Calu3 (cell line): ENCODE data around the gene POLR2A. TPM values are rescaled to one million over a fixed set of nuclear protein-coding genes. Genes with fewer than 3 reads are reported as not detected.
A peak's percentile ranks its signal among the peaks of the same experiment; 100 is the strongest.

Source experiments
- BruUV-seq: library from RNA; stranded (reverse); fragments of 400-500 nt; replicated peaks from 2 replicates; lab custom pipeline; 2021; lab: Mats Ljungman, UMichigan
- CTCF ChIA-PET: fragments of 300-600 bp; sonication (Branson Sonifier 250); formaldehyde crosslinking; loops from one replicate; lab custom pipeline; 2022; ENCODE audit warnings: antibody characterized with exemption; lab: Charles Lee
- DNase-seq: peaks from one replicate; pipeline ENCODE4 v3.0.0; 2022
- H3K27ac Mint-ChIP-seq: one replicate; pipeline ENCODE4 v1.8.0; 2022; ENCODE audit warnings: mixed read lengths; ENCODE audit not compliant: unreplicated experiment
- H3K27me3 Mint-ChIP-seq: one replicate; pipeline ENCODE4 v1.8.0; 2022; ENCODE audit warnings: mixed read lengths; ENCODE audit not compliant: unreplicated experiment
- H3K36me3 Mint-ChIP-seq: one replicate; pipeline ENCODE4 v1.8.0; 2022; ENCODE audit warnings: mild to moderate bottlenecking, moderate library complexity, mixed read lengths; ENCODE audit not compliant: insufficient read depth, unreplicated experiment
- H3K4me1 Mint-ChIP-seq: one replicate; pipeline ENCODE4 v1.8.0; 2022; ENCODE audit warnings: mild to moderate bottlenecking, low read depth, mixed read lengths; ENCODE audit not compliant: unreplicated experiment
- H3K4me3 Mint-ChIP-seq: one replicate; pipeline ENCODE4 v1.8.0; 2022; ENCODE audit warnings: mild to moderate bottlenecking, low read depth, moderate library complexity, mixed read lengths; ENCODE audit not compliant: unreplicated experiment
- H3K9me3 Mint-ChIP-seq: one replicate; pipeline ENCODE4 v1.8.0; 2022; ENCODE audit warnings: low read depth, mixed read lengths; ENCODE audit not compliant: unreplicated experiment
- CTCF ChIP-seq: fragments of 200-600 bp; IDR thresholded peaks from one replicate; pipeline ENCODE4 v1.8.0; 2022; ENCODE audit warnings: antibody characterized with exemption; ENCODE audit not compliant: unreplicated experiment
- intact Hi-C: fragments of 100-400 bp; cut with micrococcal nuclease; formaldehyde crosslinking; loops from one replicate; pipeline ENCODE4 v1.10.0; 2022; ENCODE audit not compliant: unreplicated experiment
- total RNA-seq: library from RNA; stranded (reverse); gene quantifications from 2 replicates; pipeline ENCODE4 v1.2.3, GENCODE V29; 2022

POLR2A gene
- total RNA-seq, 1 experiment from 2014 or later: 89.0 TPM

- Mint-ChIP-seq H3K9me3 (no peaks in the 10 kb centered on the region), H3K36me3 (peaks cover 55% of the 10 kb centered on the region), H3K27ac (peak overlapping the region; percentile 96), H3K4me3 (peak overlapping the region; percentile 93), H3K27me3 (no peaks in the 10 kb centered on the region), H3K4me1 (peaks cover 45% of the 10 kb centered on the region)
- DNase-seq: peak; percentile 87
- CTCF ChIA-PET: interaction anchor here (0.6 kb wide), 1 partner anchor 1831 kb away, joined by 3 read pairs; no protein-coding TSS in a partner anchor
- intact Hi-C loops: no loop called here
- TF ChIP-seq CTCF: no peak
- TSS peak; percentile 93 for BruUV-seq
These were observed 705 bp upstream of the POLR2A start for GRCh38 chr17:7483255-7484066.

- no peak for DNase-seq
- peak overlapping the region; percentile 96 for H3K27ac Mint-ChIP-seq
- H3K9me3 Mint-ChIP-seq: no peaks in the 10 kb centered on the region
- intact Hi-C loops: loop anchor here (5.0 kb wide), 1 partner anchor 202 kb away; the partner anchor contains the start of genes TP53 and WRAP53
- TSS peak; percentile 39 for BruUV-seq
- no peak for TF ChIP-seq CTCF
- peaks cover 42% of the 10 kb centered on the region for H3K4me1 Mint-ChIP-seq
- CTCF ChIA-PET: interaction anchor here (1.8 kb wide), 1 partner anchor 48 kb away, joined by 3 read pairs; no protein-coding TSS in a partner anchor
- H3K4me3 Mint-ChIP-seq: peak overlapping the region; percentile 93
- peaks cover 44% of the 10 kb centered on the region for H3K36me3 Mint-ChIP-seq
- no peaks in the 10 kb centered on the region for H3K27me3 Mint-ChIP-seq
These were observed 782 bp downstream of the POLR2A start for GRCh38 chr17:7484919-7485377.

- intact Hi-C loops: loop anchor here (5.0 kb wide), 1 partner anchor 201 kb away; the partner anchor contains the start of genes TP53 and WRAP53
- Mint-ChIP-seq H3K27ac (peak overlapping the region; percentile 52), H3K4me3 (peak overlapping the region; percentile 93), H3K9me3 (no peaks in the 10 kb centered on the region), H3K27me3 (no peaks in the 10 kb centered on the region), H3K4me1 (peaks cover 50% of the 10 kb centered on the region), H3K36me3 (peaks cover 40% of the 10 kb centered on the region)
- no peak for DNase-seq
- CTCF ChIA-PET: interaction anchor here (1.8 kb wide), 1 partner anchor 49 kb away, joined by 3 read pairs; no protein-coding TSS in a partner anchor
- BruUV-seq: no TSS peak
- no peak for TF ChIP-seq CTCF
These were observed 2.0 kb downstream of the POLR2A start for GRCh38 chr17:7486181-7486580.

GRCh38 chr17:7490144-7490543 is 6.0 kb downstream of the POLR2A start:
- Mint-ChIP-seq H3K4me1 (peaks cover 48% of the 10 kb centered on the region), H3K9me3 (no peaks in the 10 kb centered on the region), H3K36me3 (peaks cover 29% of the 10 kb centered on the region), H3K4me3 (no peak overlapping the region), H3K27ac (no peak overlapping the region), H3K27me3 (no peaks in the 10 kb centered on the region)
- no peak for DNase-seq
- no peak for TF ChIP-seq CTCF
- intact Hi-C loops: no loop called here
- CTCF ChIA-PET: no interaction called here
- BruUV-seq: no TSS peak
